D721Med (cell line): ENCODE measurements around the gene TMEM132A.

Experiments
- DNase-seq: peaks from one replicate; pipeline ENCODE4 v3.0.0; 2011; ENCODE audit warnings: low spot score; ENCODE audit not compliant: insufficient read length
- FAIRE-seq: peaks from 2 replicates; lab custom pipeline; 2011; peaks lifted over from hg19 to GRCh38; lab: Jason Lieb, UNC
- CTCF ChIP-seq: IDR thresholded peaks from 2 replicates; pipeline ENCODE4 v1.5.1; 2012; ENCODE audit warnings: mild to moderate bottlenecking, control low read depth; ENCODE audit not compliant: insufficient read depth; ENCODE audit errors: missing control alignments

Gene TMEM132A

GRCh38 chr11:60897496-60897895 is 26.8 kb upstream of the TMEM132A start:
- DNase-seq (no peak), FAIRE-seq (no peak)
- TF ChIP-seq CTCF, result no peak

- TF ChIP-seq CTCF, result peak; percentile 95
- FAIRE-seq (no peak), DNase-seq (peak; percentile 41)
Observed at GRCh38 chr11:60899046-60899936, 25.0 kb upstream of the TMEM132A start.

GRCh38 chr11:60899977-60900376 is 24.3 kb upstream of the TMEM132A start:
- DNase-seq (no peak), FAIRE-seq (no peak)
- TF ChIP-seq CTCF, result no peak

- no peak for DNase-seq
- TF ChIP-seq CTCF, result no peak
- FAIRE-seq, result no peak
Observed at GRCh38 chr11:60900673-60901404, 23.4 kb upstream of the TMEM132A start.

- DNase-seq, result no peak
Observed at GRCh38 chr11:60902625-60903024, 21.6 kb upstream of the TMEM132A start.

GRCh38 chr11:60905047-60905446 is 19.2 kb upstream of the TMEM132A start:
- TF ChIP-seq CTCF, result no peak
- FAIRE-seq (no peak), DNase-seq (no peak)

More at GRCh38 chr11:60902625-60903024, 21.6 kb upstream of the TMEM132A start:
- no peak for TF ChIP-seq CTCF
- no peak for FAIRE-seq

- FAIRE-seq (no peak), DNase-seq (no peak)
- TF ChIP-seq CTCF, result no peak
Observed at GRCh38 chr11:60905551-60906113, 18.6 kb upstream of the TMEM132A start.
